ENCODE measurements around the gene PPP4R2. TPM values are rescaled to one million over a fixed set of nuclear protein-coding genes. Genes with fewer than 3 reads are reported as not detected.

The PPP4R2 gene
- total and polyA plus RNA-seq, 2 of the 8 experiments (the other 6 are each of a cell fraction or from before 2014, with no cell fraction given) = 11.5 to 89.9 TPM

DNA sequence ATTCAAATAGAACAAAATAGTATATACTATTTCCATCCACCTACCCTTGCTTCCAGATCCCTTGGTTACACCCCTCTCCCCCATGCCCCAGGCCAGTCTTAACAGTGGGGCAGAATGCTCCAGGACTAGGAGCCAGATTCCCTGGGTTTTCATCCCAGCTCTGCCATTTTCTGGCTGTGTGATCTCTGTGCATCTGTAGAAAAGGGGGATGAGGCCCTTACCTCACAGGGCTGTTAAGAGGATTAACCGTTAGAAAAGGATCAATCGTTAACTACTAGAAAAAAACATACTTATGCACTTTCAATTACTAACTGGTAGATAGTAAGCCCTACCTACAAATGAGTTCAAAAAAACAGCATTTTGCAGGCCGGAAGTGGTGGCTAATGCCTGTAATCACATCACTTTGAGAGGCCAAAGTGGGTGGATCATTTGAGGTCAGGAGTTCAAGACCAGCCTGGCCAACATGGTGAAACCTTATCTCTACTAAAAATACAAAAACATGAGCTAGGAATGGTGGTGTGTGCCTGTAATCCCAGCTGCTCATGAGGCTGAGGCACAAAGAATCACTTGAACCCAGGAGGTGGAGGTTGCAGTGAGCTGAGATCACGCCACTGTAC, 76.6 kb downstream of the PPP4R2 start:
- H2BK5ac ChIP-seq (ENCODE audit: low read depth, low read length) = no peak overlapping the region
- 89% methylated on average over 4 of the region's 4 CpGs; no CpG with 5 or more reads in 1 of the 2 experiments for WGBS, 2 experiments (ENCODE audit: extremely low coverage in 1 of 2, insufficient coverage in 1 of 2, insufficient read length in 1 of 2, insufficient replicate concordance in 2 of 2, low coverage in 1 of 2, low lambda C conversion rate in 2 of 2, missing lambda C conversion rate in 1 of 2)
- POLR2A ChIA-PET (ENCODE audit: partially characterized antibody) = interaction anchor here (0.6 to 1.0 kb wide), 3 partner anchors 9 to 37 kb away, joined by 3 read pairs; no protein-coding TSS in a partner anchor
- no peak overlapping the region for H3K56ac ChIP-seq (replicated peaks; ENCODE audit: insufficient read length, low read depth, low read length)
- H4K20me1 ChIP-seq (replicated peaks in 1 of 2; ENCODE audit: control insufficient read depth in 1 of 2, insufficient read depth in 2 of 2, low read length in 2 of 2) = no peaks in the 10 kb centered on the region
- H3K79me1 ChIP-seq (ENCODE audit: low read depth, low read length) = no peaks in the 10 kb centered on the region; the same call in 1 of the 2 replicates
- no peak overlapping the region for H3K23ac ChIP-seq (ENCODE audit: insufficient read length)
- H2BK12ac ChIP-seq (ENCODE audit: low read depth, low read length) = no peak overlapping the region
- H3K9me3 ChIP-seq (ENCODE audit: insufficient read depth in 2 of 2, low read depth in 1 of 2, low read length in 1 of 2) = no peaks in the 10 kb centered on the region
- H2BK15ac ChIP-seq (ENCODE audit: low read length) = no peak overlapping the region
- H3K14ac ChIP-seq (ENCODE audit: insufficient read length) = no peak overlapping the region
- no peak overlapping the region for H2AFZ ChIP-seq (ENCODE audit: low read length)
- H2AK5ac ChIP-seq (ENCODE audit: low read depth, low read length) = no peak overlapping the region
- H3K4ac ChIP-seq (replicated peaks; ENCODE audit: insufficient read length, low read depth, low read length) = no peak overlapping the region
- H3K4me1 ChIP-seq (replicated peaks in 1 of 4; ENCODE audit: control insufficient read depth in 3 of 4, insufficient read depth in 4 of 4, low read length in 3 of 4) = peaks cover 0 to 11% (median 3%) of the 10 kb centered on the region in 4 experiments; a peak in 4 of 7 replicates
- no peak overlapping the region for H4K91ac ChIP-seq (replicated peaks; ENCODE audit: insufficient read length, low read length)
- no peak overlapping the region for H2BK20ac ChIP-seq (ENCODE audit: low read length)
- FAIRE-seq = no peak
- no peak for TF ChIP-seq YY1 (IDR thresholded peaks at IDR 0.05; ENCODE audit: low read depth, low read length)
- no peak for TF ChIP-seq GABPA (IDR thresholded peaks at IDR 0.05; ENCODE audit: borderline replicate concordance, insufficient read depth, low read length)
- TF ChIP-seq CBX5 (IDR thresholded peaks at IDR 0.05; ENCODE audit: low read depth, low read length) = no peak
- TF ChIP-seq, protein P1, sequence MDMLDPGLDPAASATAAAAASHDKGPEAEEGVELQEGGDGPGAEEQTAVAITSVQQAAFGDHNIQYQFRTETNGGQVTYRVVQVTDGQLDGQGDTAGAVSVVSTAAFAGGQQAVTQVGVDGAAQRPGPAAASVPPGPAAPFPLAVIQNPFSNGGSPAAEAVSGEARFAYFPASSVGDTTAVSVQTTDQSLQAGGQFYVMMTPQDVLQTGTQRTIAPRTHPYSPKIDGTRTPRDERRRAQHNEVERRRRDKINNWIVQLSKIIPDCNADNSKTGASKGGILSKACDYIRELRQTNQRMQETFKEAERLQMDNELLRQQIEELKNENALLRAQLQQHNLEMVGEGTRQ (IDR thresholded peaks at IDR 0.05; ENCODE audit: low read length) = no peak
- TF ChIP-seq NANOG (IDR thresholded peaks at IDR 0.05; ENCODE audit: insufficient read depth, low read depth, low read length, poor library complexity, severe bottlenecking) = no peak
- no peak for TF ChIP-seq ATF3 (IDR thresholded peaks at IDR 0.05; ENCODE audit: insufficient read depth, low read depth, low read length)
- TF ChIP-seq, protein P2, sequence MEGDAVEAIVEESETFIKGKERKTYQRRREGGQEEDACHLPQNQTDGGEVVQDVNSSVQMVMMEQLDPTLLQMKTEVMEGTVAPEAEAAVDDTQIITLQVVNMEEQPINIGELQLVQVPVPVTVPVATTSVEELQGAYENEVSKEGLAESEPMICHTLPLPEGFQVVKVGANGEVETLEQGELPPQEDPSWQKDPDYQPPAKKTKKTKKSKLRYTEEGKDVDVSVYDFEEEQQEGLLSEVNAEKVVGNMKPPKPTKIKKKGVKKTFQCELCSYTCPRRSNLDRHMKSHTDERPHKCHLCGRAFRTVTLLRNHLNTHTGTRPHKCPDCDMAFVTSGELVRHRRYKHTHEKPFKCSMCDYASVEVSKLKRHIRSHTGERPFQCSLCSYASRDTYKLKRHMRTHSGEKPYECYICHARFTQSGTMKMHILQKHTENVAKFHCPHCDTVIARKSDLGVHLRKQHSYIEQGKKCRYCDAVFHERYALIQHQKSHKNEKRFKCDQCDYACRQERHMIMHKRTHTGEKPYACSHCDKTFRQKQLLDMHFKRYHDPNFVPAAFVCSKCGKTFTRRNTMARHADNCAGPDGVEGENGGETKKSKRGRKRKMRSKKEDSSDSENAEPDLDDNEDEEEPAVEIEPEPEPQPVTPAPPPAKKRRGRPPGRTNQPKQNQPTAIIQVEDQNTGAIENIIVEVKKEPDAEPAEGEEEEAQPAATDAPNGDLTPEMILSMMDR (IDR thresholded peaks at IDR 0.05; ENCODE audit: control extremely low read depth in 1 of 3, insufficient read depth in 1 of 3, low read depth in 1 of 3, low read length in 3 of 3) = no peak
- TF ChIP-seq TCF12 (IDR thresholded peaks at IDR 0.05; ENCODE audit: low read depth, low read length) = no peak
- H3K4me2 ChIP-seq (ENCODE audit: insufficient read depth in 1 of 2, low read depth in 2 of 2, low read length in 2 of 2) = no peak overlapping the region
- H3K27me3 ChIP-seq (replicated peaks in 1 of 4; ENCODE audit: control insufficient read depth in 3 of 4, extremely low read depth in 1 of 4, insufficient read depth in 3 of 4, low read length in 3 of 4) = no peaks in the 10 kb centered on the region
- CTCF ChIA-PET (ENCODE audit: partially characterized antibody) = interaction anchor here (1.5 kb wide), 1 partner anchor 16 kb away, joined by 3 read pairs; no protein-coding TSS in a partner anchor
- H4K5ac ChIP-seq (ENCODE audit: insufficient read length, low read depth, low read length) = no peak overlapping the region
- DNase-seq (ENCODE audit: low read depth in 1 of 2, low spot score in 2 of 2) = no peak
- H3K79me2 ChIP-seq (ENCODE audit: control insufficient read depth in 1 of 2, insufficient read depth in 2 of 2, low read length in 2 of 2) = no peaks in the 10 kb centered on the region
- H4K8ac ChIP-seq (ENCODE audit: extremely low read depth, insufficient read depth, low read length) = no peak overlapping the region
- no peak overlapping the region for H3K9ac ChIP-seq (replicated peaks in 1 of 4; ENCODE audit: extremely low read depth in 1 of 4, low read depth in 3 of 4, low read length in 3 of 4)
- no peak overlapping the region for H2BK120ac ChIP-seq (replicated peaks; ENCODE audit: low read depth, low read length)
- H3K18ac ChIP-seq (ENCODE audit: extremely low read depth, low read length) = no peak overlapping the region
- no peak overlapping the region for H3K4me3 ChIP-seq (ENCODE audit: extremely low read depth in 1 of 4, insufficient read depth in 2 of 4, low read depth in 3 of 4, low read length in 4 of 4)
- H3K27ac ChIP-seq (ENCODE audit: low read depth, low read length) = no peak overlapping the region
- H3K36me3 ChIP-seq (ENCODE audit: control insufficient read depth in 2 of 4, insufficient read depth in 4 of 4, low read length in 3 of 4) = no peaks in the 10 kb centered on the region
- no peaks in the 10 kb centered on the region; the same call in 1 of the 2 replicates for H3K23me2 ChIP-seq (ENCODE audit: low read depth, low read length)

Measured in H1 (cell line).